NCI-H524 (cell line): ENCODE results near the gene JARID2.
A peak's percentile ranks its signal among the peaks of the same experiment; 100 is the strongest.

Source experiments
- DNase-seq, 2 experiments: peaks; one replicate each; lab custom pipeline; 2025; lab: John Stamatoyannopoulos, UW

The JARID2 gene

GRCh38 chr6:15462717-15463525 is 217.1 kb downstream of the JARID2 start:
- DNase-seq: no peak

- peak in 1 of 2 experiments; percentile 11 for DNase-seq
Observed at GRCh38 chr6:15464211-15464725, 218.4 kb downstream of the JARID2 start.

GRCh38 chr6:15465212-15465611 is 219.3 kb downstream of the JARID2 start:
- DNase-seq: no peak

GRCh38 chr6:15470746-15471145 is 224.9 kb downstream of the JARID2 start:
- no peak for DNase-seq

DNA sequence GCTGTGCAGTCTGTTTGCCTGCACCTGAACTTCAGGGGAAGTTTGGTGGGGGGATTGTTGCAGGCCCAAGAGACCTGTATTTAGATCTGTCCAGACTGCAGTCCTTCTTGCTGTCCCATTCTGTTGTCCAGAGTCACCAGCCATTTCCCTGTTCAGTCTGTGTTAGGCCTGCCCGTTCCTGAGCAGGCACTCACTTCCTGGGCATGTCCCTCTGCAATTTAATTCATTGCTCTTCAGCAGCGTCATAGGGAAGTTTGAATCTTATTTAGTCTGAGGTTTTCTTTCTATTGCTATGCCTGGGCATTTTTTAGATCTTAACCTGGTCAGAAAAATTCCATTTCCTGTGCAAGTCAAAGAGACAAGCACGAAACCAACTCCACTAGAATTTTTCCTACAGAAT is 226.8 kb downstream of the JARID2 start:
- DNase-seq: no peak

DNA sequence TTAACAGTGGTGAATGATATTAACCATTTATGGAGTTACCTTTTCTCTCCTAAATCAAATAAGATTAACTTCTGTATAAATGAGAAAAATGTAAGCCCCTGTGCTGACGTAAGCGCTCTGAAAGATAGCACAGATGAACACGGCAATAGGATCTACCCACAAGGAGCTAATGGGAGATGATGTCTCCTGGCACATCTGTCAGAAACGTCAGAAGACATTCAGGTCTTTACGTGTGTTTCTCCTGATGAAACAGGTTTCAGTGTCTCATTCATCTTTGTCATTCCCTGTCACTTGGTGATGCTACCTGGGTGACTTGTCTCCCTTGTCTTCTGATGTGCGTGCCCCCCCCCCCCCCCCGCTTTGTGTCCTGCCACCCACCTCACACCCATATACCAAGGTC is 227.3 kb downstream of the JARID2 start:
- no peak for DNase-seq

GRCh38 chr6:15473741-15474161 is 227.9 kb downstream of the JARID2 start:
- DNase-seq: no peak

GRCh38 chr6:15474196-15474595 is 228.3 kb downstream of the JARID2 start:
- no peak for DNase-seq

- no peak for DNase-seq
Observed at GRCh38 chr6:15475261-15475660, 229.4 kb downstream of the JARID2 start.

- DNase-seq: no peak
Observed at GRCh38 chr6:15475872-15476271, 230.0 kb downstream of the JARID2 start.

DNA sequence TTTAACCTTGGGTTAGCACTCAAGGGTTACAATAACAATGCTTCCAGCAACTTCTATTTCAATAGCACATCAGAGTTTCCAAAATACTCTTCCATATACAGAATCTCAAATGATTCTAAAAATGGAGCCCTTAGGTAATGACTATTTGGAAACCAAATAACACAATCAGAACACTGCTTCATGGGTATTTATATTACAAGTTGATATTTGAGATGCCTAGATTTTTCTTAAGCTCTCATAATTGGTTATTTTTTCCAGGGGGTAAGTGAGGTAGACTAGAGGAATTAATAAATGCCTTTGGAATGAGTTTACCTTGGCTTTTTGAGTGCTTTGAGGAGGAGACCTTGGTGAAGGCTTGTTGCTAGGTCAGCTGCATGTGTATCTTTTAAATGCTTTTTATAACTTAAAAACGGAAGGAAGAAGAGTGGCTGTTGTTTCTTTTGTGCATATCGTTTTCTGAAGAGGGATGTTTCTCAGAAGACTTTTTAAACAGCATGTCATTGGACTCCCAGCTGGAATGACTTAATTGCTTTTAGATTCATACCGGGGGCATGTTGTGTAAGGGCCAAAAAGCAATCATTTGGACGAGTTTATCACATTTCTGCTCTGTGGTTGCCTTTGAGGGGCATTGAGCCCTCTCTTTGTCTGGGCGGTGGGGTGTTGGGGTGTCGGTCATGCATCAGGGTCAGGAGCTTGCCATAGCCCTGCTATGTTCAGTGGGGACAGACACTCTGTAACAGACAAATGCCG is 230.9 kb downstream of the JARID2 start:
- DNase-seq: no peak

GRCh38 chr6:15477746-15478145 is 231.9 kb downstream of the JARID2 start:
- DNase-seq: no peak

DNA sequence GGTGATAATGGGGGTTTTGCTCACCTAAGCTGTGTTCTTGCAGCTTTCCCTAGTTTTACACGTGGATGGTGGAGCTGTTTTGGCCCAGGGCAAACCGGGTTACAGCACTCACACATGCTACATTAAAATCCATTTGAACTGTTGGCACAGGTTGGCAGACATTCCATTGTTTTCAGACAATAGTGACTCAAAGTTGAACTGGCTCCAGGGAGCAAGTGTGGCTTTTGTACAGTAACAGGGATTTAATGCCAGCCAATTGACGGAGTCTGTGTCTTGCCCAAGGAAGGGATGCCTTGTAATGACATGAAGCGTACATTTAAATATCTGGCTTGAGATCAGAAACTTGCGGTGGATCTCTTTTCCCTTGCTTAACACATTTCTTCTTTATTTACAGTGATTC is 233.9 kb downstream of the JARID2 start:
- DNase-seq: no peak

GRCh38 chr6:15480525-15480924 is 234.7 kb downstream of the JARID2 start:
- DNase-seq: peak in 1 of 2 experiments; percentile 41

GRCh38 chr6:15481390-15482291 is 235.8 kb downstream of the JARID2 start:
- DNase-seq: peak; percentile 34 to 82

- DNase-seq: no peak
Observed at GRCh38 chr6:15483060-15483459, 237.2 kb downstream of the JARID2 start.

DNA sequence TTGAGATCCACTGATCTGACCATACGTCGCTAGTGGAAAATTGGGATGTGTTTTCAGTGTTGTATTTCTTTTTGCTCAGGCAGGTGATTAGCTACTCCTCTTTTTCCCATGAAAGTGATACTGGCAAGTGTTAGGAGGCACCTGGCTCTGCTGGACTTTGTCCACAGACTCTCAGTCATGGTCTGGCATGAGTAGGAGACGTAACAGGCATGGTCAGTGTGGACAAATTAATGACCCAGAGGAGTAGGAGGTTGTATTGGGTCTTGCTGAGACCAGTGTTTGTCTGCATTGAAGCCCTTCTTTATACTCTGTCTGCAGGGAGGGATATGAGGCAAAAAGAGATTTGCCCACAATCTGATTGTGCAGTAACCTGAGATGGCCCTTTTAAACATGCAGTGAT is 238.3 kb downstream of the JARID2 start:
- no peak for DNase-seq

DNA sequence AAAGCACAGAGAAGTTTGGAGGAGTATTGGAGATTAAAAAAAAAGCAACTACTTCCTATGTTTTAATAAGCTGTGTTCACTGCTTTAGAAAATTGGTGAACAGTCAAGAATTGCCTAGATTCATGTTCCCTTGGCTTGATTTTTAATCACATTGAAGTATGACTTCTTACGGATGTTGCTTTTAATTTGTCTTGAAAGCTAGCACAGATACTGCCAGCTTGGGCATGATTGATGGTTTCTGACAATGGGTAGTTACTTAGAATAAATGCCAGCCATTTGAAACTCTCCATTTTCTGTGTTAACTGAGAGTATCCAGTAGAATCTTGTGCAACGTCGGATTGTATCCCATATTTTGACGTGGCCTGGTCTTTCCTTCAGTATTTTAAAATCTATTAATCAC is 239.0 kb downstream of the JARID2 start:
- no peak for DNase-seq

- no peak for DNase-seq
Observed at GRCh38 chr6:15485936-15486335, 240.1 kb downstream of the JARID2 start.

DNA sequence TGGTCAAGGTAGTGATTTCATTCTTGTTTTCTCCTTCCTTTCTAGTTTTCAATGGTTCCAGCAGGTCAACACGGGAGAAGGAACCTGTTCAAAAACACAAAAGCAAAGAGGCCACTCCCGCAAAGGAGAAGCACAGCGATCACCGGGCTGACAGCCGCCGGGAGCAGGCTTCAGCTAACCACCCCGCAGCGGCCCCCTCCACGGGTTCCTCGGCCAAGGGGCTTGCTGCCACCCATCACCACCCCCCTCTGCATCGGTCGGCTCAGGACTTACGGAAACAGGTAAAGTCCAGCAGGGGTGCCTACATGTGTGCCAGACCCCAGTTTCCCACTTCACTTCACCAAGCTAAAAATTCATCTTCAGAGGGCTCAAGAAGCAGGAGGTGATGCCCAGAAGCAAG is 241.4 kb downstream of the JARID2 start:
- DNase-seq: no peak

DNA sequence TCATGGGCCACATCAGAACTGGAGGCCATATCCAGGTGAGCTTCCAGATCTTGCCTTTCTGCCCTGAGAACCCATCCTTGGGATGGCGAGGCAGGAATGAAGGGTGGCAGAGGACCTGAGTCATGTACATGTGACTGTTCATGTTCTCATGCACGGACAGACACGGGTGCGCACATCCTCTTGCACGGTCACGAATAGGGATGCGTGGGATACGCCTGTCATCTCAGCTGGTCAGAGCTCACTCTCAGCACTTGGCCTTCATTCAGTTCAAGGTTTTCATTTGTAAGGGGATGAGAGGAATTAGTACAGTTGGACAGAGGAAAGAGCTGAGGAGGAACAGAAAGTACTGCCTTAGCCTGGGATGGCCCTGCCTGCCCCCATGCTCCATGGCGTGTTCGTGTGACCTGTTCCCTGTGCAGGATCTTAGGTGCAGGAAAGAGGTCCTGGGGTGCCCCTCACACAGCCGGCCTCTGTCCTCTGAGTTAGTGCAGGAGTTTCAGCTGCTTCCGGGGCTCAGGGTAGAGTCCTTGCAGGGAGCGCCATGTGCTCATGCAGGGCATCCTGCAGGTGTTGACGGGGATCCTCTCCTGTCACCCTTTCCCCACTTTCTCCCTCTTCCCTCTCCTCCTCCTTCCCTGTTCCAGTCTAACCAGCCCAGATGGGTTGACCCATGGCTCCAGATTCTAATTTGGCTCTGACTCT is 243.5 kb downstream of the JARID2 start:
- no peak for DNase-seq
